Parathyroid adenoma (tissue), 2 donors: ENCODE data around the gene ELAC1.

Source experiments
- H2AFZ ChIP-seq: fragments of 300-600 bp; sonication (generic); one replicate; pipeline ENCODE4 v1.7.0; 2017; ENCODE audit warnings: antibody characterized with exemption, mild to moderate bottlenecking
- H3K27ac ChIP-seq: fragments of 300-600 bp; sonication (generic); one replicate; pipeline ENCODE4 v1.7.0; 2017
- H3K27me3 ChIP-seq: fragments of 300-600 bp; sonication (generic); one replicate; pipeline ENCODE4 v1.7.0; 2017; ENCODE audit warnings: low read length; ENCODE audit not compliant: control insufficient read depth, insufficient read depth
- H3K36me3 ChIP-seq: fragments of 300-600 bp; sonication (generic); one replicate; pipeline ENCODE4 v1.7.0; 2017; ENCODE audit warnings: low read length; ENCODE audit not compliant: control insufficient read depth, insufficient read depth
- H3K4me1 ChIP-seq: fragments of 300-600 bp; sonication (generic); one replicate; pipeline ENCODE4 v1.7.0; 2017; ENCODE audit warnings: control low read depth
- H3K4me2 ChIP-seq: fragments of 300-600 bp; sonication (generic); one replicate; pipeline ENCODE4 v1.7.0; 2017; ENCODE audit warnings: low read length
- H3K4me3 ChIP-seq: fragments of 300-600 bp; sonication (generic); one replicate; pipeline ENCODE4 v1.7.0; 2017; ENCODE audit warnings: low read depth, low read length
- H3K79me2 ChIP-seq: fragments of 300-600 bp; sonication (generic); one replicate; pipeline ENCODE4 v1.7.0; 2017; ENCODE audit warnings: control low read depth
- H3K9ac ChIP-seq: fragments of 300-600 bp; sonication (generic); one replicate; pipeline ENCODE4 v1.7.0; 2017; ENCODE audit warnings: mild to moderate bottlenecking
- H3K9me3 ChIP-seq: fragments of 300-600 bp; sonication (generic); one replicate; pipeline ENCODE4 v1.7.0; 2017; ENCODE audit warnings: low read length; ENCODE audit not compliant: control insufficient read depth
- CTCF ChIP-seq: fragments of 300-600 bp; sonication (generic); IDR thresholded peaks from one replicate; pipeline ENCODE4 v1.7.0; 2017; ENCODE audit warnings: antibody characterized with exemption, mild to moderate bottlenecking
- donor health status: primary hyperparathyroidism.

ELAC1 gene

GRCh38 chr18:50950626-50951025 lies 17.2 kb upstream of the ELAC1 start:
- Histone ChIP-seq H2AFZ (no peak overlapping the region), H3K4me3 (no peak overlapping the region), H3K27me3 (no peaks in the 10 kb centered on the region), H3K4me2 (no peak overlapping the region), H3K27ac (no peak overlapping the region), H3K4me1 (no peaks in the 10 kb centered on the region), H3K9me3 (no peaks in the 10 kb centered on the region), H3K36me3 (no peaks in the 10 kb centered on the region), H3K9ac (no peak overlapping the region), H3K79me2 (no peaks in the 10 kb centered on the region)
- no peak for TF ChIP-seq CTCF

- Histone ChIP-seq H2AFZ (no peak overlapping the region), H3K4me1 (no peaks in the 10 kb centered on the region), H3K9me3 (no peaks in the 10 kb centered on the region), H3K4me3 (no peak overlapping the region), H3K36me3 (no peaks in the 10 kb centered on the region), H3K27me3 (no peaks in the 10 kb centered on the region), H3K9ac (no peak overlapping the region), H3K27ac (no peak overlapping the region), H3K4me2 (no peak overlapping the region), H3K79me2 (no peaks in the 10 kb centered on the region)
- no peak for TF ChIP-seq CTCF
Observed at GRCh38 chr18:50953822-50954221, 14.0 kb upstream of the ELAC1 start.

GRCh38 chr18:50955253-50955652 lies 12.6 kb upstream of the ELAC1 start:
- TF ChIP-seq CTCF, result no peak
- no peaks in the 10 kb centered on the region for H3K9me3 ChIP-seq
- H2AFZ ChIP-seq, result no peak overlapping the region
- no peak overlapping the region for H3K4me3 ChIP-seq
- H3K79me2 ChIP-seq, result no peaks in the 10 kb centered on the region
- no peak overlapping the region for H3K27ac ChIP-seq
- no peak overlapping the region for H3K9ac ChIP-seq
- H3K4me1 ChIP-seq, result no peaks in the 10 kb centered on the region
- H3K4me2 ChIP-seq, result no peak overlapping the region
- H3K27me3 ChIP-seq, result no peaks in the 10 kb centered on the region
- H3K36me3 ChIP-seq, result no peaks in the 10 kb centered on the region

- Histone ChIP-seq H3K36me3 (no peaks in the 10 kb centered on the region), H3K27ac (no peak overlapping the region), H2AFZ (no peak overlapping the region), H3K27me3 (no peaks in the 10 kb centered on the region), H3K79me2 (no peaks in the 10 kb centered on the region), H3K9me3 (no peaks in the 10 kb centered on the region), H3K4me1 (no peaks in the 10 kb centered on the region), H3K9ac (no peak overlapping the region), H3K4me2 (no peak overlapping the region), H3K4me3 (no peak overlapping the region)
- no peak for TF ChIP-seq CTCF
Observed at GRCh38 chr18:50956116-50956515, 11.7 kb upstream of the ELAC1 start.

GRCh38 chr18:50961974-50962373 lies 5.9 kb upstream of the ELAC1 start:
- no peaks in the 10 kb centered on the region for H3K36me3 ChIP-seq
- no peak for TF ChIP-seq CTCF
- no peak overlapping the region for H2AFZ ChIP-seq
- no peak overlapping the region for H3K27ac ChIP-seq
- H3K4me3 ChIP-seq, result no peak overlapping the region
- no peaks in the 10 kb centered on the region for H3K27me3 ChIP-seq
- no peaks in the 10 kb centered on the region for H3K4me1 ChIP-seq
- no peak overlapping the region for H3K9ac ChIP-seq
- H3K9me3 ChIP-seq, result no peaks in the 10 kb centered on the region
- no peak overlapping the region for H3K4me2 ChIP-seq
- H3K79me2 ChIP-seq, result no peaks in the 10 kb centered on the region
